WI38 (cell line): Measurements from ENCODE around the gene KAT7.

Experiments
- H3K4me3 ChIP-seq: 2 replicates; pipeline ENCODE4 v1.5.1; 2011; ENCODE audit warnings: low read depth, mild to moderate bottlenecking, control low read depth, low read length
- CTCF ChIP-seq: IDR thresholded peaks from 2 replicates; pipeline ENCODE4 v1.5.1; 2012; ENCODE audit warnings: low read depth, mild to moderate bottlenecking, control low read depth, low read length

Gene KAT7

GRCh38 chr17:49881054-49881402 lies 92.5 kb downstream of the KAT7 start:
- no peak overlapping the region for H3K4me3 ChIP-seq

DNA sequence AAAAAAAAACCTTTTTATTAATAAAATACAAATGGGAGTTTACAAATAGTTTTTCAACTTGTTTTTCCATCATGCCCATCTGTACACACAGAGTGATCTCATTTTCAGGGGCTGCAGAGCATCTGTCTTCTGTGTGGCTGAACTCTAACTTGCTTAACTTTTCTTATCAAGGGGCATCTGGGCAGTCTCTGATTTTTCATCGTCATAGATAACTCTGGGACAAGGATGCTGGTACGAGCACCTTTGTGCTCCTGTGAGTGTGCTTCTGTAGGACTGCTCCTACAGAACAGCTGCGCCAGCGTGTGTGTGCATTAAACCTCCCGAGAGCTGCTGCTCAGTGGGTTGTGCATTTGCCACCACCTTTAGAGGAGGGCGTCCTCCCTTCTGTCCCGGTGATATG lies 94.0 kb downstream of the KAT7 start:
- TF ChIP-seq CTCF: no peak
- no peak overlapping the region for H3K4me3 ChIP-seq

More at GRCh38 chr17:49881054-49881402, 92.5 kb downstream of the KAT7 start:
- no peak for TF ChIP-seq CTCF
